Medulla oblongata (tissue), 1 donor: ENCODE data around the gene CXCR4.
A peak's percentile ranks its signal among the peaks of the same experiment; 100 is the strongest.
"Not testable (repeated sequence)": the region's sequence is repeated elsewhere in the genome, so short reads cannot be mapped to it uniquely, and the experiment has no call there.

Source experiments
- DNase-seq: peaks from one replicate; pipeline ENCODE4 v3.0.0-alpha.2; 2015; ENCODE audit errors: extremely low spot score

The CXCR4 gene

GRCh38 chr2:136115183-136115761 lies 2.7 kb downstream of the CXCR4 start:
- peak; percentile 20 for DNase-seq

- DNase-seq, result peak; percentile 48
Observed at GRCh38 chr2:136114382-136114781, 3.6 kb downstream of the CXCR4 start.

- DNase-seq, result peak; percentile 32
Observed at GRCh38 chr2:136113209-136113971, 4.6 kb downstream of the CXCR4 start.

- DNase-seq, result peak; percentile 90
Observed at GRCh38 chr2:136112317-136113208, 5.4 kb downstream of the CXCR4 start.

- peak; percentile 28 for DNase-seq
Observed at GRCh38 chr2:136111711-136112110, 6.2 kb downstream of the CXCR4 start.

GRCh38 chr2:136110526-136110925 lies 7.4 kb downstream of the CXCR4 start:
- no peak for DNase-seq

- no peak for DNase-seq
Observed at GRCh38 chr2:136108463-136108862, 9.5 kb downstream of the CXCR4 start.

- DNase-seq, result peak; percentile 36
Observed at GRCh38 chr2:136107051-136108033, 10.6 kb downstream of the CXCR4 start.

- no peak for DNase-seq
Observed at GRCh38 chr2:136106505-136106904, 11.4 kb downstream of the CXCR4 start.

GRCh38 chr2:136104977-136105376 lies 13.0 kb downstream of the CXCR4 start:
- DNase-seq, result no peak

GRCh38 chr2:136101042-136101441 lies 16.9 kb downstream of the CXCR4 start:
- no peak for DNase-seq

GRCh38 chr2:136098441-136098840 lies 19.5 kb downstream of the CXCR4 start:
- no peak for DNase-seq

- no peak for DNase-seq
Observed at GRCh38 chr2:136093583-136093982, 24.4 kb downstream of the CXCR4 start.

- DNase-seq, result no peak
Observed at GRCh38 chr2:136091899-136092298, 26.1 kb downstream of the CXCR4 start.

GRCh38 chr2:136087901-136088460 lies 30.0 kb downstream of the CXCR4 start:
- not testable (repeated sequence) for DNase-seq

GRCh38 chr2:136086253-136087016 lies 31.5 kb downstream of the CXCR4 start:
- no peak for DNase-seq

- DNase-seq, result no peak
Observed at GRCh38 chr2:136085453-136086209, 32.3 kb downstream of the CXCR4 start.

- no peak for DNase-seq
Observed at GRCh38 chr2:136081582-136082210, 36.3 kb downstream of the CXCR4 start.

GRCh38 chr2:136080114-136080513 lies 37.8 kb downstream of the CXCR4 start:
- no peak for DNase-seq
